ENCODE results near the gene MAP2K2. TPM values are rescaled to one million over a fixed set of nuclear protein-coding genes. Genes with fewer than 3 reads are reported as not detected.

The MAP2K2 gene
- total and polyA plus RNA-seq, 2 donors (not counting 1 experiment from before 2014, with no cell fraction given), result 138 to 181 TPM

DNA sequence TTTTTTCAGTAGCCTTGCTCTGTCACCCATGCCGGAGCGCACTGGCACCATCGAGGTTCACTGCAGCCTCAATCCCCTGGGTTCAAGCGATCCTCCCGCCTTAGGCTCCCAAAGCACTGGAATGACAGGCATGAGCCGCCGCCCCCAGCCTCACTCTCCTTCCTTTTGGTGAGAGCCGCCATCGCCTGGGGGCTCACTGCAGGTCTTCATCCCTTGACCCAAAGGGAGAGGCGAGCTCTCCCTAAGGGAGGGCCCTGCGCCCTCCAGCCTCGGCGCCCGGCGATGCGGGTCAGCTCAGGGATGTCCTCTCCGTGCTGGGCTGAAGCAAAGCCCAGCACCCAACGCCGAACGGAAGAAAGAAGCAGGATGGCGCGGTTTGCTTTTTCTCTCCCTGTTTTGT, 34.0 kb downstream of the MAP2K2 start:
- Histone ChIP-seq H4K20me1 (ENCODE audit: control insufficient read depth, insufficient read depth, low read length, poor library complexity, severe bottlenecking) (no peaks in the 10 kb centered on the region), H3K9me3 (ENCODE audit: control extremely low read depth in 1 of 3, control insufficient read depth in 2 of 3, insufficient read depth in 1 of 3, low read length in 2 of 3) (no peaks in the 10 kb centered on the region), H3K79me2 (ENCODE audit: control insufficient read depth, insufficient read depth, low read length) (no peaks in the 10 kb centered on the region), H3K4me3 (ENCODE audit: control extremely low read depth in 1 of 5, extremely low read depth in 1 of 5, insufficient read depth in 1 of 5, low read depth in 2 of 5, low read length in 4 of 5) (peak overlapping the region in 2 of 5 experiments; percentile 45 to 46), H3K4me2 (replicated peaks; ENCODE audit: low read depth, low read length, poor library complexity, severe bottlenecking) (peak overlapping the region; percentile 78), H3K27ac (ENCODE audit: low read length in 2 of 2) (peak overlapping the region; percentile 62 to 74), H3K36me3 (replicated peaks in 1 of 2; ENCODE audit: control extremely low read depth in 1 of 2, control insufficient read depth in 1 of 2, extremely low read depth in 1 of 2, insufficient read depth in 2 of 2, low read length in 1 of 2) (peaks cover 0 to 13% of the 10 kb centered on the region in 2 experiments), H2AFZ (ENCODE audit: insufficient read depth, low read depth, low read length, poor library complexity, severe bottlenecking) (peak overlapping the region; percentile 79), H3K4me1 (ENCODE audit: control insufficient read depth in 2 of 2, insufficient read depth in 2 of 2, low read length in 2 of 2) (peaks cover 17 to 21% of the 10 kb centered on the region in 2 donors), H3K9ac (ENCODE audit: low read length) (peak overlapping the region; percentile 50), H3K27me3 (replicated peaks in 1 of 4; ENCODE audit: control extremely low read depth in 1 of 4, control insufficient read depth in 3 of 4, insufficient read depth in 4 of 4, low read length in 3 of 4) (no peaks in the 10 kb centered on the region)
- intact Hi-C loops (cut with micrococcal nuclease), result no loop called here
- ATAC-seq (ENCODE audit: low read depth) (no peak), DNase-seq (no peak)
- H3K4me3 Mint-ChIP-seq, result no peak overlapping the region
- H3K27ac Mint-ChIP-seq, result peak overlapping the region; percentile 74
- ChIA-PET CTCF (interaction anchor here (1.4 to 2.4 kb wide), 2 partner anchors 50 to 102 kb away, joined by 4 to 9 read pairs; no protein-coding TSS in a partner anchor), POLR2A (no interaction called here)
- no peaks in the 10 kb centered on the region for H3K9me3 Mint-ChIP-seq (ENCODE audit: insufficient read depth)
- H3K4me1 Mint-ChIP-seq, result peaks cover 13% of the 10 kb centered on the region
- WGBS (ENCODE audit: insufficient coverage), result 82% methylated on average over 22 of the region's 22 CpGs
- TF ChIP-seq, protein P1, sequence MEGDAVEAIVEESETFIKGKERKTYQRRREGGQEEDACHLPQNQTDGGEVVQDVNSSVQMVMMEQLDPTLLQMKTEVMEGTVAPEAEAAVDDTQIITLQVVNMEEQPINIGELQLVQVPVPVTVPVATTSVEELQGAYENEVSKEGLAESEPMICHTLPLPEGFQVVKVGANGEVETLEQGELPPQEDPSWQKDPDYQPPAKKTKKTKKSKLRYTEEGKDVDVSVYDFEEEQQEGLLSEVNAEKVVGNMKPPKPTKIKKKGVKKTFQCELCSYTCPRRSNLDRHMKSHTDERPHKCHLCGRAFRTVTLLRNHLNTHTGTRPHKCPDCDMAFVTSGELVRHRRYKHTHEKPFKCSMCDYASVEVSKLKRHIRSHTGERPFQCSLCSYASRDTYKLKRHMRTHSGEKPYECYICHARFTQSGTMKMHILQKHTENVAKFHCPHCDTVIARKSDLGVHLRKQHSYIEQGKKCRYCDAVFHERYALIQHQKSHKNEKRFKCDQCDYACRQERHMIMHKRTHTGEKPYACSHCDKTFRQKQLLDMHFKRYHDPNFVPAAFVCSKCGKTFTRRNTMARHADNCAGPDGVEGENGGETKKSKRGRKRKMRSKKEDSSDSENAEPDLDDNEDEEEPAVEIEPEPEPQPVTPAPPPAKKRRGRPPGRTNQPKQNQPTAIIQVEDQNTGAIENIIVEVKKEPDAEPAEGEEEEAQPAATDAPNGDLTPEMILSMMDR (IDR thresholded peaks at IDR 0.05), result no peak
- TF ChIP-seq EZH2 (IDR thresholded peaks at IDR 0.05; ENCODE audit: borderline replicate concordance, insufficient read depth, low read depth, low read length, poor library complexity, severe bottlenecking), result no peak
- H3K27me3 Mint-ChIP-seq, result no peaks in the 10 kb centered on the region

- Histone ChIP-seq H3K27ac (ENCODE audit: low read length in 2 of 2) (peak overlapping the region; percentile 62 to 74), H3K9me3 (ENCODE audit: control extremely low read depth in 1 of 3, control insufficient read depth in 2 of 3, insufficient read depth in 1 of 3, low read length in 2 of 3) (peaks cover 0 to 2% (median 0%) of the 10 kb centered on the region in 3 donors), H2AFZ (ENCODE audit: insufficient read depth, low read depth, low read length, poor library complexity, severe bottlenecking) (peak overlapping the region; percentile 79), H4K20me1 (ENCODE audit: control insufficient read depth, insufficient read depth, low read length, poor library complexity, severe bottlenecking) (no peaks in the 10 kb centered on the region), H3K79me2 (ENCODE audit: control insufficient read depth, insufficient read depth, low read length) (no peaks in the 10 kb centered on the region), H3K27me3 (replicated peaks in 1 of 4; ENCODE audit: control extremely low read depth in 1 of 4, control insufficient read depth in 3 of 4, insufficient read depth in 4 of 4, low read length in 3 of 4) (no peaks in the 10 kb centered on the region), H3K9ac (ENCODE audit: low read length) (peak overlapping the region; percentile 50), H3K4me2 (replicated peaks; ENCODE audit: low read depth, low read length, poor library complexity, severe bottlenecking) (peak overlapping the region; percentile 78), H3K36me3 (replicated peaks in 1 of 2; ENCODE audit: control extremely low read depth in 1 of 2, control insufficient read depth in 1 of 2, extremely low read depth in 1 of 2, insufficient read depth in 2 of 2, low read length in 1 of 2) (peaks cover 0 to 10% of the 10 kb centered on the region in 2 experiments), H3K4me1 (ENCODE audit: control insufficient read depth in 2 of 2, insufficient read depth in 2 of 2, low read length in 2 of 2) (peaks cover 19 to 24% of the 10 kb centered on the region in 2 donors), H3K4me3 (ENCODE audit: control extremely low read depth in 1 of 5, extremely low read depth in 1 of 5, insufficient read depth in 1 of 5, low read depth in 2 of 5, low read length in 4 of 5) (peak overlapping the region in 4 of 5 experiments; percentile 17 to 46 (median 42))
- ChIA-PET CTCF (interaction anchor here (0.7 to 2.4 kb wide), 5 partner anchors 7 to 243 kb away, joined by 3 to 9 read pairs (median 4); no protein-coding TSS in a partner anchor), POLR2A (interaction anchor here (0.7 to 0.8 kb wide), 2 partner anchors 12 to 24 kb away, joined by 5 to 6 read pairs; no protein-coding TSS in a partner anchor)
- Mint-ChIP-seq H3K4me3 (peak overlapping the region; percentile 62), H3K27me3 (no peaks in the 10 kb centered on the region), H3K4me1 (peaks cover 17% of the 10 kb centered on the region), H3K9me3 (ENCODE audit: insufficient read depth) (no peaks in the 10 kb centered on the region), H3K27ac (peak overlapping the region; percentile 74)
- TF ChIP-seq, protein P1 (IDR thresholded peaks at IDR 0.05), result no peak
- no peak for TF ChIP-seq EZH2 (IDR thresholded peaks at IDR 0.05; ENCODE audit: borderline replicate concordance, insufficient read depth, low read depth, low read length, poor library complexity, severe bottlenecking)
- intact Hi-C loops (cut with micrococcal nuclease), result no loop called here
- peak; percentile 48 for DNase-seq
- ATAC-seq (ENCODE audit: low read depth), result peak; percentile 55
- WGBS (ENCODE audit: insufficient coverage), result 20% methylated on average over 26 of the region's 26 CpGs
Observed at GRCh38 chr19:4089400-4089908, 34.5 kb downstream of the MAP2K2 start.

All from B cell (primary cell).